Fibroblast of mammary gland (primary cell): ENCODE measurements around the gene RTCB.
A peak's percentile ranks its signal among the peaks of the same experiment; 100 is the strongest.

ENCODE experiments used
- DNase-seq: peaks from one replicate; pipeline ENCODE4 v3.0.0-alpha.2; 2010; ENCODE audit warnings: low read depth
- H3K4me3 ChIP-seq: 2 replicates; pipeline ENCODE4 v1.5.1; 2011; ENCODE audit warnings: low read depth, mild to moderate bottlenecking, low read length, moderate library complexity; ENCODE audit not compliant: control insufficient read depth
- TF ChIP-seq, protein P1 (sequence below): conservative IDR thresholded peaks from 2 replicates; pipeline ENCODE4 v1.5.1; 2011; ENCODE audit warnings: low read depth, low read length, inconsistent platforms; ENCODE audit not compliant: control insufficient read depth, insufficient read depth

Gene RTCB

DNA sequence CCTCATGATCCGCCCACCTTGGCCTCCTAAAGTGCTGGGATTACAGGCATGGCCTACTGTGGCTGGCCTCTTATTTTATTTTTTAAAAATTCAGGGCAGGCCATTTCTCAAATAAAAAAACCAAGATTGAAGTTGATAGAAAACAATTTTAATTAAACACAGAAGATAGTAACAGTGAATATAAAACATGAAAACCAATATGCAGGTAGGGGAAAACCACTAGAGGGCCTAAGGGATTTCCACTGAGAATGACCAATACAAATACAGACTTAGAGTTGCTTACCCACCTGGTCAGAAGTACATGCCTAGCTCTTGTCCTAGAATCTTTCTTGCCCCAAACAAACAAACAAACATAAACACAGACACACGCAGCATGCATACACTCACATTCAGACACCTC lies 1.7 kb upstream of the RTCB start:
- TF ChIP-seq, protein P1, sequence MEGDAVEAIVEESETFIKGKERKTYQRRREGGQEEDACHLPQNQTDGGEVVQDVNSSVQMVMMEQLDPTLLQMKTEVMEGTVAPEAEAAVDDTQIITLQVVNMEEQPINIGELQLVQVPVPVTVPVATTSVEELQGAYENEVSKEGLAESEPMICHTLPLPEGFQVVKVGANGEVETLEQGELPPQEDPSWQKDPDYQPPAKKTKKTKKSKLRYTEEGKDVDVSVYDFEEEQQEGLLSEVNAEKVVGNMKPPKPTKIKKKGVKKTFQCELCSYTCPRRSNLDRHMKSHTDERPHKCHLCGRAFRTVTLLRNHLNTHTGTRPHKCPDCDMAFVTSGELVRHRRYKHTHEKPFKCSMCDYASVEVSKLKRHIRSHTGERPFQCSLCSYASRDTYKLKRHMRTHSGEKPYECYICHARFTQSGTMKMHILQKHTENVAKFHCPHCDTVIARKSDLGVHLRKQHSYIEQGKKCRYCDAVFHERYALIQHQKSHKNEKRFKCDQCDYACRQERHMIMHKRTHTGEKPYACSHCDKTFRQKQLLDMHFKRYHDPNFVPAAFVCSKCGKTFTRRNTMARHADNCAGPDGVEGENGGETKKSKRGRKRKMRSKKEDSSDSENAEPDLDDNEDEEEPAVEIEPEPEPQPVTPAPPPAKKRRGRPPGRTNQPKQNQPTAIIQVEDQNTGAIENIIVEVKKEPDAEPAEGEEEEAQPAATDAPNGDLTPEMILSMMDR, result peak; percentile 46
- DNase-seq, result peak; percentile 44

GRCh38 chr22:32411402-32411801 lies 645 bp downstream of the RTCB start:
- DNase-seq, result peak; percentile 23
- H3K4me3 ChIP-seq, result peak overlapping the region; percentile 98

More for the DNA sequence above, 1.7 kb upstream of the RTCB start:
- H3K4me3 ChIP-seq, result no peak overlapping the region

GRCh38 chr22:32410459-32410858 lies 1.6 kb downstream of the RTCB start:
- no peak for DNase-seq
- TF ChIP-seq, protein P1, result no peak
- H3K4me3 ChIP-seq, result peak overlapping the region; percentile 98

More at GRCh38 chr22:32411402-32411801, 645 bp downstream of the RTCB start:
- TF ChIP-seq, protein P1, result no peak

- no peak overlapping the region for H3K4me3 ChIP-seq
- TF ChIP-seq, protein P1, result no peak
- no peak for DNase-seq
Measured at GRCh38 chr22:32409977-32410376, 2.1 kb downstream of the RTCB start.

GRCh38 chr22:32407936-32408335 lies 4.1 kb downstream of the RTCB start:
- no peak for DNase-seq
- TF ChIP-seq, protein P1, result no peak
- H3K4me3 ChIP-seq, result no peak overlapping the region

DNA sequence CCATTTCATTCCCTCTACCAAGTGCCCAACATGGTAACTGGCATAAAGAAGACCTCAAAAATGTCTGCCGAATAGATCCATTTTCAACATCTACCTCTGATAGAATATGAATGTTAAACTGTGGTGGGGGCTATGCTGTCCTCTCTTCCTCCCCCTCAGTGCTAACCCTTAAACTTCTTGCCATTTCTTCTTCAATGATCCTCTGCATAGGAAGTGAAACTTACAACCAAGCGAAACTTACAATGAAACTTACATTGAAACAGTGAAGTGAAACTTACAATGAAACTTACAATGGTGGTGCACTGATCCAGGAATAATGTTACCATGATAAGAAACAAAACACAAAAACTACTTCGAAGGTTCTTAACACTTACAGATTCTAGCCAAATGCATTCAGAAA lies 4.7 kb downstream of the RTCB start:
- no peak for DNase-seq
- no peak overlapping the region for H3K4me3 ChIP-seq
- TF ChIP-seq, protein P1, result no peak

GRCh38 chr22:32404021-32404420 lies 8.0 kb downstream of the RTCB start:
- no peak for DNase-seq
- TF ChIP-seq, protein P1, result no peak
- H3K4me3 ChIP-seq, result no peak overlapping the region
